Ishikawa (cell line): ENCODE results near the gene GRIK1.

ENCODE experiments used
- CEBPB ChIP-seq: IDR thresholded peaks from 2 replicates; pipeline ENCODE4 v1.6.1; 2012
- CREB1 ChIP-seq: IDR thresholded peaks from 2 replicates; pipeline ENCODE4 v1.6.1; 2012; ENCODE audit warnings: low read depth
- EGR1 ChIP-seq: IDR thresholded peaks from 2 replicates; pipeline ENCODE4 v1.6.1; 2012
- EP300 ChIP-seq: IDR thresholded peaks from 2 replicates; pipeline ENCODE4 v1.6.1; 2012; ENCODE audit warnings: borderline replicate concordance
- MAX ChIP-seq: IDR thresholded peaks from 2 replicates; pipeline ENCODE4 v1.6.1; 2012
- NFIC ChIP-seq: IDR thresholded peaks from 2 replicates; pipeline ENCODE4 v1.6.1; 2012
- RAD21 ChIP-seq: IDR thresholded peaks from 2 replicates; pipeline ENCODE4 v1.6.1; 2012; ENCODE audit warnings: low read depth
- REST ChIP-seq: IDR thresholded peaks from 2 replicates; pipeline ENCODE4 v1.6.1; 2012; ENCODE audit warnings: low read depth, mild to moderate bottlenecking
- TAF1 ChIP-seq: IDR thresholded peaks from 2 replicates; pipeline ENCODE4 v1.6.1; 2012; ENCODE audit warnings: low read depth, mild to moderate bottlenecking
- TCF12 ChIP-seq: IDR thresholded peaks from 2 replicates; pipeline ENCODE4 v1.6.1; 2012; ENCODE audit warnings: low read depth
- TEAD4 ChIP-seq: IDR thresholded peaks from 2 replicates; pipeline ENCODE4 v1.6.1; 2012
- USF1 ChIP-seq: IDR thresholded peaks from 2 replicates; pipeline ENCODE4 v1.6.1; 2012
- YY1 ChIP-seq: IDR thresholded peaks from 2 replicates; pipeline ENCODE4 v1.6.1; 2012; ENCODE audit warnings: low read depth
- ZBTB7A ChIP-seq: IDR thresholded peaks from 2 replicates; pipeline ENCODE4 v1.6.1; 2012; ENCODE audit warnings: low read depth

- no peak for TF ChIP-seq TAF1
- TF ChIP-seq USF1, result no peak
- TF ChIP-seq CEBPB, result no peak
- TF ChIP-seq CREB1, result no peak
- no peak for TF ChIP-seq RAD21
- TF ChIP-seq MAX, result no peak
- no peak for TF ChIP-seq EP300
- TF ChIP-seq YY1, result no peak
- TF ChIP-seq REST, result no peak
- no peak for TF ChIP-seq EGR1
- TF ChIP-seq TEAD4, result no peak
- no peak for TF ChIP-seq TCF12
- TF ChIP-seq NFIC, result no peak
- TF ChIP-seq ZBTB7A, result no peak
These were observed 257.0 kb downstream of the GRIK1 start for GRCh38 chr21:29682800-29683199.
